ENCODE data around the gene IFNG-AS1. TPM values are rescaled to one million over a fixed set of nuclear protein-coding genes. Genes with fewer than 3 reads are reported as not detected.

Gene IFNG-AS1
- total and polyA plus RNA-seq, 12 donors, result 0.24 TPM; not detected in 11

GRCh38 chr12:68065163-68065562 lies 75.9 kb downstream of the IFNG-AS1 start:
- intact Hi-C loops (cut with DNase I), result no loop called here

GRCh38 chr12:68065687-68066086 lies 76.4 kb downstream of the IFNG-AS1 start:
- 71 to 81% (median 77%) methylated on average over 1 of the region's 1 CpG for WGBS, 4 donors

More at GRCh38 chr12:68065163-68065562, 75.9 kb downstream of the IFNG-AS1 start:
- 81 to 88% (median 87%) methylated on average over 1 of the region's 1 CpG for WGBS, 4 donors
- H3K4me1 ChIP-seq (replicated peaks in 1 of 2), result no peaks in the 10 kb centered on the region
- no peak for TF ChIP-seq CTCF (IDR thresholded peaks at IDR 0.05)
- no peaks in the 10 kb centered on the region for H3K27me3 ChIP-seq
- no peak for DNase-seq
- no peak overlapping the region for H3K4me3 ChIP-seq
- H3K27ac ChIP-seq, result no peak overlapping the region
- peaks cover 0 to 10% (median 0%) of the 10 kb centered on the region in 3 donors for H3K9me3 ChIP-seq (replicated peaks in 1 of 3)
- no peaks in the 10 kb centered on the region for H3K36me3 ChIP-seq (replicated peaks in 1 of 2)

GRCh38 chr12:68067762-68068376 lies 78.6 kb downstream of the IFNG-AS1 start:
- no peaks in the 10 kb centered on the region for H3K27me3 ChIP-seq
- H3K36me3 ChIP-seq (replicated peaks in 1 of 2), result no peaks in the 10 kb centered on the region
- 76 to 82% (median 79%) methylated on average over 6 of the region's 6 CpGs for WGBS, 4 donors
- H3K27ac ChIP-seq, result no peak overlapping the region
- TF ChIP-seq CTCF (IDR thresholded peaks at IDR 0.05) (no peak), POLR2A (IDR thresholded peaks at IDR 0.05) (no peak)
- peaks cover 0 to 10% (median 0%) of the 10 kb centered on the region in 3 donors for H3K9me3 ChIP-seq (replicated peaks in 1 of 3)
- DNase-seq, result no peak
- H3K4me3 ChIP-seq, result no peak overlapping the region
- intact Hi-C loops (cut with DNase I), result no loop called here
- H3K4me1 ChIP-seq (replicated peaks in 1 of 2), result no peaks in the 10 kb centered on the region

More at GRCh38 chr12:68065687-68066086, 76.4 kb downstream of the IFNG-AS1 start:
- TF ChIP-seq CTCF (IDR thresholded peaks at IDR 0.05), result no peak
- no peak for TF ChIP-seq POLR2A (IDR thresholded peaks at IDR 0.05)
- Histone ChIP-seq H3K9me3 (replicated peaks in 1 of 3) (peaks cover 0 to 10% (median 0%) of the 10 kb centered on the region in 3 donors), H3K36me3 (replicated peaks in 1 of 2) (no peaks in the 10 kb centered on the region), H3K27me3 (no peaks in the 10 kb centered on the region), H3K4me3 (no peak overlapping the region), H3K27ac (no peak overlapping the region), H3K4me1 (replicated peaks in 1 of 2) (no peaks in the 10 kb centered on the region)
- no peak for DNase-seq
- intact Hi-C loops (cut with DNase I), result no loop called here

GRCh38 chr12:68069275-68069674 lies 80.0 kb downstream of the IFNG-AS1 start:
- TF ChIP-seq CTCF (IDR thresholded peaks at IDR 0.05), result no peak
- no peak for TF ChIP-seq POLR2A (IDR thresholded peaks at IDR 0.05)
- H3K4me1 ChIP-seq (replicated peaks in 1 of 2), result no peaks in the 10 kb centered on the region
- H3K4me3 ChIP-seq, result no peak overlapping the region
- intact Hi-C loops (cut with DNase I), result no loop called here
- no peaks in the 10 kb centered on the region for H3K36me3 ChIP-seq (replicated peaks in 1 of 2)
- no peak overlapping the region for H3K27ac ChIP-seq
- peaks cover 0 to 10% (median 0%) of the 10 kb centered on the region in 3 donors for H3K9me3 ChIP-seq (replicated peaks in 1 of 3)
- 69 to 94% (median 79%) methylated on average over 3 of the region's 3 CpGs for WGBS, 4 donors
- H3K27me3 ChIP-seq, result no peaks in the 10 kb centered on the region
- no peak for DNase-seq

Small RNAs within 50 kb of the gene (small RNA-seq; reads per million reads assigned to genes)
- 0 reads per million in 2 donors for gene AC005294.1
- gene RPL39P28, result 0 reads per million in 2 donors

Other genes with a start within 250 kb of the IFNG-AS1 start
- gene IFNG, start 170.3 kb downstream of the IFNG-AS1 start, total RNA-seq, result under 1 TPM in 2 of 9 donors, not detected in 7; 0.46 to 0.47 TPM
- under 1 TPM in 1 of 3 donors, not detected in 2; 0.29 TPM for gene IFNG, start 170.3 kb downstream of the IFNG-AS1 start, polyA plus RNA-seq
- gene IL26, start 236.4 kb downstream of the IFNG-AS1 start, total RNA-seq, result not detected
- not detected for gene IL26, start 236.4 kb downstream of the IFNG-AS1 start, polyA plus RNA-seq